GM23338 (cell line): ENCODE data around the gene CCN5. TPM values are rescaled to one million over a fixed set of nuclear protein-coding genes. Genes with fewer than 3 reads are reported as not detected.

Experiments used
- ATAC-seq: fragments of 200-7000 bp; cut with Tn5 transposase; 3 replicates; pipeline ENCODE4 v1.9.1; 2020
- DNase-seq: peaks from one replicate; pipeline ENCODE4 v3.0.0-alpha.2; 2015; ENCODE audit warnings: low spot score
- H2AFZ ChIP-seq: fragments of 200-600 bp; sonication (generic); 2 replicates; pipeline ENCODE4 v1.8.0; 2016; ENCODE audit warnings: antibody characterized with exemption, mild to moderate bottlenecking, moderate library complexity
- H3F3A ChIP-seq: fragments of 200-600 bp; sonication (generic); replicated peaks from 2 replicates; pipeline ENCODE4 v1.8.0; 2017; ENCODE audit warnings: antibody characterized with exemption, mixed run types, low read depth
- H3K27ac ChIP-seq: fragments of 200-600 bp; sonication (generic); 2 replicates; pipeline ENCODE4 v1.6.1; 2016; ENCODE audit warnings: low read depth
- H3K27me3 ChIP-seq: fragments of 200-600 bp; sonication (generic); 2 replicates; pipeline ENCODE4 v1.8.0; 2016; ENCODE audit warnings: mild to moderate bottlenecking, mixed run types, moderate library complexity; ENCODE audit not compliant: insufficient read depth
- H3K36me3 ChIP-seq: fragments of 200-600 bp; sonication (generic); 2 replicates; pipeline ENCODE4 v1.8.0; 2016; ENCODE audit warnings: mild to moderate bottlenecking; ENCODE audit not compliant: insufficient read depth
- H3K4me1 ChIP-seq: fragments of 200-600 bp; sonication (generic); 2 replicates; pipeline ENCODE4 v1.8.0; 2016; ENCODE audit warnings: mild to moderate bottlenecking, moderate library complexity; ENCODE audit not compliant: insufficient read depth
- H3K4me2 ChIP-seq: fragments of 200-600 bp; sonication (generic); 2 replicates; pipeline ENCODE4 v1.7.1; 2017; ENCODE audit warnings: mixed run types
- H3K4me3 ChIP-seq: fragments of 200-600 bp; sonication (generic); 2 replicates; pipeline ENCODE4 v1.6.1; 2016; ENCODE audit warnings: mixed run types
- H3K79me2 ChIP-seq: fragments of 200-600 bp; sonication (generic); replicated peaks from 2 replicates; pipeline ENCODE4 v1.8.0; 2017; ENCODE audit warnings: mild to moderate bottlenecking; ENCODE audit not compliant: insufficient read depth
- H3K9me2 ChIP-seq: fragments of 200-600 bp; sonication (generic); 2 replicates; pipeline ENCODE4 v1.8.0; 2017; ENCODE audit not compliant: insufficient read depth
- H4K20me1 ChIP-seq: fragments of 200-600 bp; sonication (generic); replicated peaks from 2 replicates; pipeline ENCODE4 v1.8.0; 2017; ENCODE audit warnings: mild to moderate bottlenecking; ENCODE audit not compliant: insufficient read depth
- H3K27ac Mint-ChIP-seq: 2 replicates; pipeline ENCODE4 v1.8.0; 2020; ENCODE audit warnings: inconsistent platforms, mild to moderate bottlenecking, moderate library complexity, mixed read lengths
- H3K27me3 Mint-ChIP-seq: 3 replicates; pipeline ENCODE4 v1.8.0; 2022; ENCODE audit warnings: low read depth, mild to moderate bottlenecking, moderate library complexity, mixed read lengths, inconsistent platforms; ENCODE audit not compliant: insufficient read depth, poor library complexity
- H3K36me3 Mint-ChIP-seq: 3 replicates; pipeline ENCODE4 v1.8.0; 2021; ENCODE audit warnings: low read depth, mild to moderate bottlenecking, inconsistent platforms, moderate library complexity, mixed read lengths
- H3K4me1 Mint-ChIP-seq: 3 replicates; pipeline ENCODE4 v1.8.0; 2020; ENCODE audit warnings: mild to moderate bottlenecking, inconsistent platforms, mixed read lengths
- H3K4me3 Mint-ChIP-seq: 3 replicates; pipeline ENCODE4 v1.8.0; 2021; ENCODE audit warnings: moderate library complexity, mild to moderate bottlenecking, inconsistent platforms, mixed read lengths
- H3K9me3 Mint-ChIP-seq: 3 replicates; pipeline ENCODE4 v1.8.0; 2020; ENCODE audit warnings: moderate library complexity, mild to moderate bottlenecking, inconsistent platforms, mixed read lengths
- EZH2 ChIP-seq: fragments of 200-600 bp; sonication (generic); IDR thresholded peaks from one replicate; pipeline ENCODE4 v1.8.0; 2017; ENCODE audit warnings: antibody characterized with exemption, mild to moderate bottlenecking, low read depth; ENCODE audit not compliant: unreplicated experiment
- EZH2phosphoT487 ChIP-seq: fragments of 200-600 bp; sonication (generic); IDR thresholded peaks from one replicate; pipeline ENCODE4 v1.8.1; 2018; ENCODE audit warnings: antibody characterized with exemption; ENCODE audit not compliant: unreplicated experiment
- POLR2AphosphoS5 ChIP-seq: IDR thresholded peaks from 2 replicates; pipeline ENCODE4 v1.6.1; 2016; ENCODE audit warnings: antibody characterized with exemption, low read depth
- ZNF462 ChIP-seq: fragments of 250-450 bp; sonication (Bioruptor Pico); IDR thresholded peaks from 2 replicates; pipeline ENCODE4 v1.5.0; 2020; ENCODE audit warnings: mild to moderate bottlenecking, moderate library complexity
- polyA plus RNA-seq: library from polyadenylated mRNA; unstranded; fragments of >200 nt; fragmentation: Nextera tagmentation; extraction: Ambion mirVana; gene quantifications from 2 replicates; pipeline ENCODE4 v1.2.1, GENCODE V29; 2016
- total RNA-seq: library from RNA; depleted of rRNA; stranded (reverse); fragments of >200 nt; shearing (Covaris generic); gene quantifications from 2 replicates; pipeline ENCODE4 v1.2.3, GENCODE V29; 2014

CCN5 gene
- total and polyA plus RNA-seq, 2 experiments from 2014 or later = not detected

GRCh38 chr20:44745598-44746366 lies 30.6 kb downstream of the CCN5 start, which contains the start of gene KCNK15 (continued):
- TF ChIP-seq ZNF462 (CRISPR knock-in tag) (no peak), POLR2AphosphoS5 (no peak)

GRCh38 chr20:44746367-44747165 lies 31.4 kb downstream of the CCN5 start:
- Histone ChIP-seq H3K4me3 (peak overlapping the region; percentile 83), H3K36me3 (no peaks in the 10 kb centered on the region), H3K79me2 (no peaks in the 10 kb centered on the region), H3K4me1 (peaks cover 12% of the 10 kb centered on the region), H3K27me3 (peaks cover 25% of the 10 kb centered on the region), H3F3A (peaks cover 22% of the 10 kb centered on the region), H3K4me2 (peak overlapping the region; percentile 96), H4K20me1 (no peaks in the 10 kb centered on the region), H3K27ac (no peak overlapping the region), H2AFZ (peak overlapping the region; percentile 94), H3K9me2 (no peaks in the 10 kb centered on the region)
- no peak for TF ChIP-seq EZH2phosphoT487
- TF ChIP-seq EZH2 = peak; percentile 16
- Mint-ChIP-seq H3K4me3 (peak overlapping the region; percentile 76), H3K36me3 (no peaks in the 10 kb centered on the region), H3K9me3 (no peaks in the 10 kb centered on the region), H3K4me1 (peaks cover 18% of the 10 kb centered on the region), H3K27ac (no peak overlapping the region), H3K27me3 (peaks cover 42% of the 10 kb centered on the region)
- DNase-seq = peak; percentile 52
- peak; percentile 5; the same call in 2 of the 3 replicates for ATAC-seq
